Measurements from ENCODE around the gene PTPN4. TPM values are rescaled to one million over a fixed set of nuclear protein-coding genes. Genes with fewer than 3 reads are reported as not detected.

PTPN4 gene, protein sequence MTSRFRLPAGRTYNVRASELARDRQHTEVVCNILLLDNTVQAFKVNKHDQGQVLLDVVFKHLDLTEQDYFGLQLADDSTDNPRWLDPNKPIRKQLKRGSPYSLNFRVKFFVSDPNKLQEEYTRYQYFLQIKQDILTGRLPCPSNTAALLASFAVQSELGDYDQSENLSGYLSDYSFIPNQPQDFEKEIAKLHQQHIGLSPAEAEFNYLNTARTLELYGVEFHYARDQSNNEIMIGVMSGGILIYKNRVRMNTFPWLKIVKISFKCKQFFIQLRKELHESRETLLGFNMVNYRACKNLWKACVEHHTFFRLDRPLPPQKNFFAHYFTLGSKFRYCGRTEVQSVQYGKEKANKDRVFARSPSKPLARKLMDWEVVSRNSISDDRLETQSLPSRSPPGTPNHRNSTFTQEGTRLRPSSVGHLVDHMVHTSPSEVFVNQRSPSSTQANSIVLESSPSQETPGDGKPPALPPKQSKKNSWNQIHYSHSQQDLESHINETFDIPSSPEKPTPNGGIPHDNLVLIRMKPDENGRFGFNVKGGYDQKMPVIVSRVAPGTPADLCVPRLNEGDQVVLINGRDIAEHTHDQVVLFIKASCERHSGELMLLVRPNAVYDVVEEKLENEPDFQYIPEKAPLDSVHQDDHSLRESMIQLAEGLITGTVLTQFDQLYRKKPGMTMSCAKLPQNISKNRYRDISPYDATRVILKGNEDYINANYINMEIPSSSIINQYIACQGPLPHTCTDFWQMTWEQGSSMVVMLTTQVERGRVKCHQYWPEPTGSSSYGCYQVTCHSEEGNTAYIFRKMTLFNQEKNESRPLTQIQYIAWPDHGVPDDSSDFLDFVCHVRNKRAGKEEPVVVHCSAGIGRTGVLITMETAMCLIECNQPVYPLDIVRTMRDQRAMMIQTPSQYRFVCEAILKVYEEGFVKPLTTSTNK
- 17.1 TPM for polyA plus RNA-seq (2013)

DNA sequence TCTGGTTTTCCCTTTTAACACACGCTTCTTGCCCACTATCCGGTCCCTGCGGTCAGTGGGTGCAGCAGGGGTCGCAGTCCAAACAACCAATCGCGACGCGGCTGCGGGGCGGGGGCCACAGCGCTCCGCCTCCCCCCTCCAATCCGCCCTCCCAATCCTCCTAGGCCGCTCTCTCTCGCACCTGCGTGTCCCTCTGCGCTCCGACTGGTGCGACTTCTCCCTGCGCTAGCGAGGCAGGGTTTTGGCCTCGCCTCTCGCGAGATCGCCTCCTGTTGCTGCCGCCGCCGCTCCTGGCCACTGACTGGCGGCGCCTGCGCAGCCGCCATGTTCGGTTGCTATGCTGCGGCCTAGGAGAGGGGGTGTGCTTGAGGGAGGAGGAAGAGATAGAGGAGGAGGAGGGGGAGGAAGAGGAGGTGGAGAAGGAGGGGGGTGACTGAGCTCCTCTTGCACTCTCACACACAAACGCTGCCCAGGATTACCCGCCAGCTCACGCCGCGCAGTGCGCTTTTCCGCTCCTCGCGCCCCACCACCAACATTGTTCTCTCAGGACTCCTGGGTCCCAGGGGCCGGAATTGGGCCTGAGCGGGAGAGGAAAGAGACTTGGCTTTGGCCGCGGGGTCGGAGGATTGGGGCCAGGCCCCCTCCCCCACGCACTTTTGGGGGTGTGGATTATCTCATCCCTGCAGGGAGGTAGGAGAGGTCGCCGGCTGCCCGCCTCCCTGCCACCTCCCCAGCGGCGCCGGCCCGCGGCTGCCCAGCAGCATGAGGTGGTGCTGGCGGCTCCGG is at the start of gene PTPN4:
PTPN4 (plus strand) TSS at position 472 of the 786 bp plus-strand sequence. CDS start 49,932 bp downstream, outside the sequence.
- POLR2A ChIA-PET: no interaction called here
- Histone ChIP-seq H3K27ac (ENCODE audit: insufficient read depth in 1 of 2, low read depth in 1 of 2, low read length in 2 of 2, poor library complexity in 1 of 2, severe bottlenecking in 2 of 2) (peak within 1 kb of the TSS; percentile 83 to 90), H3K4me3 (ENCODE audit: control insufficient read depth in 1 of 7, extremely low read depth in 1 of 7, insufficient read depth in 4 of 7, low read depth in 2 of 7, low read length in 6 of 7) (peak within 1 kb of the TSS; percentile 66 to 97 (median 91)), H3K9me3 (ENCODE audit: control extremely low read depth in 1 of 5, control insufficient read depth in 4 of 5, insufficient read depth in 2 of 5, low read depth in 1 of 5, low read length in 4 of 5) (no peaks in the 10 kb centered on the region), H3K4me1 (ENCODE audit: control extremely low read depth in 1 of 4, control insufficient read depth in 4 of 4, insufficient read depth in 4 of 4, low read length in 3 of 4) (peaks cover 12 to 38% (median 22%) of the 10 kb centered on the region in 4 experiments), H3K36me3 (ENCODE audit: control insufficient read depth in 4 of 4, insufficient read depth in 4 of 4, low read length in 3 of 4) (no peaks in the 10 kb centered on the region), H3K27me3 (replicated peaks in 2 of 5; ENCODE audit: control insufficient read depth in 4 of 5, insufficient read depth in 5 of 5, low read length in 4 of 5) (no peaks in the 10 kb centered on the region)
- DNase-seq: peak; percentile 99 to 100 (median 99)
- CTCF ChIA-PET: interaction anchor here (0.6 to 7.6 kb wide), 2 partner anchors 62 to 400 kb away, joined by 3 to 98 read pairs; no protein-coding TSS in a partner anchor
- whole genome bisulfite sequencing (ENCODE audit: insufficient coverage): 0% methylated on average over 45 of the region's 59 CpGs

DNA sequence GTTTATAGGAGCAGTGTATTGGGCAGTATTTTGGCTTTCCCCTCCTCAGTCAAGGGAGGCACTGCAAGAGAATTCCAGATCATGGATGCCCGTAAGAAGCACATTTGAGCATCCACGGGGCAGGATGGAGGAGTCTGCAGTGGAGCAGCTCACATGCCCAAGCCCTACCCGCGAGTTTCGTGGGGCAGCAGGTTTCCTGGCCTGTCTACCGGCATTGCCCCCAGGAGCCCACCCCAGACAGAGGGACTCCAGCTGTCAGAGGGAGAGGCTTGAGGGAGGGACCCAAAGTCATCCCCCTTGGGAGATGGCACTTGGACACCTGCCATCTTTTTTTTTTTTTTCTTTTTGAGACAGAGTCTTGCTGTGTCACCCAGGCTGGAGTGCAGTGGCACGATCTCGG is 49.4 kb upstream of the PTPN4 start:
- 94% methylated on average over 6 of the region's 8 CpGs for WGBS (ENCODE audit: insufficient coverage)
- peaks cover 0 to 5% (median 0%) of the 10 kb centered on the region in 5 experiments for H3K27me3 ChIP-seq (replicated peaks in 2 of 5; ENCODE audit: control insufficient read depth in 4 of 5, insufficient read depth in 5 of 5, low read length in 4 of 5)
- peaks cover 0 to 3% (median 0%) of the 10 kb centered on the region in 5 experiments for H3K9me3 ChIP-seq (ENCODE audit: control extremely low read depth in 1 of 5, control insufficient read depth in 4 of 5, insufficient read depth in 2 of 5, low read depth in 1 of 5, low read length in 4 of 5)
- ChIA-PET CTCF (no interaction called here), POLR2A (no interaction called here)
- no peaks in the 10 kb centered on the region for H3K36me3 ChIP-seq (ENCODE audit: control insufficient read depth in 4 of 4, insufficient read depth in 4 of 4, low read length in 3 of 4)
- H3K4me1 ChIP-seq (ENCODE audit: control extremely low read depth in 1 of 4, control insufficient read depth in 4 of 4, insufficient read depth in 4 of 4, low read length in 3 of 4): peaks cover 0 to 3% (median under 1%) of the 10 kb centered on the region in 4 experiments
- no peak for DNase-seq
- no peak overlapping the region for H3K4me3 ChIP-seq (ENCODE audit: control insufficient read depth in 1 of 7, extremely low read depth in 1 of 7, insufficient read depth in 4 of 7, low read depth in 2 of 7, low read length in 6 of 7)
- H3K27ac ChIP-seq (ENCODE audit: insufficient read depth in 1 of 2, low read depth in 1 of 2, low read length in 2 of 2, poor library complexity in 1 of 2, severe bottlenecking in 2 of 2): no peak overlapping the region

DNA sequence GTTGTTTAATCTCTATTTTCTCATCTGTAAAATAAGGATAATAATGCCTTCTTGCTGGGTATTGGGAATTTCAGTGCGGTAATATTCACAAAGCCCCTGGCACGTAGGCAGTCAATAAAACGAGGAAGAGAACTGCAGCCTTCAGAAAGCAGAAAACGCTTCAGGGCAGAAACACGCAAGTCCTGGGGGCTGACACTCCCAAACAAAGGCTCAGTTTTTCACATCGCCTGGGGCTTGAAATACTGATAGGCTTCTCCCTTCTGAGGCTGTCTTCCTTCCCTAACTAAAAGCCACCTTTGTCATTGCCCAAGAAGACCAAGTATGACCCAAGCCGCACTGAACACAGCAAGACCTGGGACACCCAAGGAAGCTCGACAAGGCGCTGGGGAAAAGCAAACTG is 48.4 kb upstream of the PTPN4 start:
- ChIA-PET CTCF (interaction anchor here (0.7 kb wide), 1 partner anchor 42 kb away, joined by 3 read pairs; no protein-coding TSS in a partner anchor), POLR2A (no interaction called here)
- no peak for DNase-seq
- H3K4me1 ChIP-seq (ENCODE audit: control extremely low read depth in 1 of 4, control insufficient read depth in 4 of 4, insufficient read depth in 4 of 4, low read length in 3 of 4): peaks cover 0 to under 1% (median 0%) of the 10 kb centered on the region in 4 experiments
- H3K9me3 ChIP-seq (ENCODE audit: control extremely low read depth in 1 of 5, control insufficient read depth in 4 of 5, insufficient read depth in 2 of 5, low read depth in 1 of 5, low read length in 4 of 5): no peaks in the 10 kb centered on the region
- H3K27ac ChIP-seq (ENCODE audit: insufficient read depth in 1 of 2, low read depth in 1 of 2, low read length in 2 of 2, poor library complexity in 1 of 2, severe bottlenecking in 2 of 2): no peak overlapping the region
- no peaks in the 10 kb centered on the region for H3K36me3 ChIP-seq (ENCODE audit: control insufficient read depth in 4 of 4, insufficient read depth in 4 of 4, low read length in 3 of 4)
- H3K27me3 ChIP-seq (replicated peaks in 2 of 5; ENCODE audit: control insufficient read depth in 4 of 5, insufficient read depth in 5 of 5, low read length in 4 of 5): peaks cover 0 to 9% (median 0%) of the 10 kb centered on the region in 5 experiments
- WGBS (ENCODE audit: insufficient coverage): 98% methylated on average over 8 of the region's 9 CpGs
- no peak overlapping the region for H3K4me3 ChIP-seq (ENCODE audit: control insufficient read depth in 1 of 7, extremely low read depth in 1 of 7, insufficient read depth in 4 of 7, low read depth in 2 of 7, low read length in 6 of 7)

DNA sequence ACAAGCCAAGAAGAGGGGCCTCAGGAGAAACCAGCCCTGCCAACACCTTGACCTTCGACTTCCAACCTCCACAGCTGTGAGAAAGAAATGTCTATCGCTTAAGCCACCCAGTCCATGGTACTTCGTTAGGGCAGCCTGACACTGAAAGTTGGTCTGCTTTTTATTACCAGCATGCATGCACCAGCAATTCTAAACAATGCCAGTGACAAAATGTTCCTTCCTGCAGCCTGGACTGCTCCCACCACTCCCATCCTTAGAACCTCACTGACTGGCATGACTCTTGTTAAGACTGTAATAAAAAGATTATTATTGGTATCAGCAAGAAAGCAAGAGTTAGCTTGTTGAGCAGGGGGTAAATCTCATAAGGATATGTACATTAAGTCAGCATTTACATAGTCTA is 47.2 kb upstream of the PTPN4 start:
- ChIA-PET CTCF (interaction anchor here (1.2 to 1.3 kb wide), 2 partner anchors 8 to 9 kb away, joined by 3 to 5 read pairs; no protein-coding TSS in a partner anchor), POLR2A (no interaction called here)
- Histone ChIP-seq H3K4me1 (ENCODE audit: control extremely low read depth in 1 of 4, control insufficient read depth in 4 of 4, insufficient read depth in 4 of 4, low read length in 3 of 4) (no peaks in the 10 kb centered on the region), H3K4me3 (ENCODE audit: control insufficient read depth in 1 of 7, extremely low read depth in 1 of 7, insufficient read depth in 4 of 7, low read depth in 2 of 7, low read length in 6 of 7) (no peak overlapping the region), H3K27me3 (replicated peaks in 2 of 5; ENCODE audit: control insufficient read depth in 4 of 5, insufficient read depth in 5 of 5, low read length in 4 of 5) (peaks cover 0 to 9% (median 0%) of the 10 kb centered on the region in 5 experiments), H3K36me3 (ENCODE audit: control insufficient read depth in 4 of 4, insufficient read depth in 4 of 4, low read length in 3 of 4) (no peaks in the 10 kb centered on the region), H3K27ac (ENCODE audit: insufficient read depth in 1 of 2, low read depth in 1 of 2, low read length in 2 of 2, poor library complexity in 1 of 2, severe bottlenecking in 2 of 2) (no peak overlapping the region), H3K9me3 (ENCODE audit: control extremely low read depth in 1 of 5, control insufficient read depth in 4 of 5, insufficient read depth in 2 of 5, low read depth in 1 of 5, low read length in 4 of 5) (no peaks in the 10 kb centered on the region)
- 100% methylated on average over 3 of the region's 3 CpGs for WGBS (ENCODE audit: insufficient coverage)
- DNase-seq: no peak

DNA sequence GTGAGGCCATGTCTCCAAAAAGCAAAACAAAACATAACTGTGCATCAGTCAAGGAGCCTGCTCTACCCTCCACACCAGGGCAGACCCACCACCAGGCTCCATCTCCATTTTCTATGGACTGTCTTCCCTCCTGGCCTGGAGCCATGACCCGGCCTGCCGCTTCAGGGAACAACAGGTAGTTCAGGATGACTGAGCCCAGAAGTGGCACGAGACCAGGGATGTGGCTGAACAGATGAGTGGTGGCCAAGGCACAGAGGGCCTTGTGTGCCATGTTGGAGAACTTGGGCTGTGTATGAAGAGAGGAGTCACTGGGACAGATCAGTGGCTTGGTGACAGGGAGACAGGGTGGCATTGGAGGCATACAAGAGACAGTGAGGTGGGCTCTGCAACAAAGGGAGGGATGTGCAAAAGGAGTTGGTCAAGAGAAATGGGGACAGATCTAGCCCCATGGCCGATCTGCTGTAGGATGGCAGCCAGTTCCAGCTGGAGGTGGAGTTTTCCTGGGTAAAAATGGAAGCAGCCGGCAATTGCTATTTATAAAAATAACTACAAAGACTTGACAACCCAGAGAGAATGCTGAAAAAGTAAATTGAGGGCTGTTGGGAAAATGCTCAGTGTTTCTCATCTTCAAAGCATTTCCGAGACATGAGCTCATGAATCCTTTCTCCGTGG is 45.8 kb upstream of the PTPN4 start:
- no peak overlapping the region for H3K4me3 ChIP-seq (ENCODE audit: control insufficient read depth in 1 of 7, extremely low read depth in 1 of 7, insufficient read depth in 4 of 7, low read depth in 2 of 7, low read length in 6 of 7)
- WGBS (ENCODE audit: insufficient coverage): 100% methylated on average over 5 of the region's 7 CpGs
- no peak for DNase-seq
- no peaks in the 10 kb centered on the region for H3K4me1 ChIP-seq (ENCODE audit: control extremely low read depth in 1 of 4, control insufficient read depth in 4 of 4, insufficient read depth in 4 of 4, low read length in 3 of 4)
- no peaks in the 10 kb centered on the region for H3K9me3 ChIP-seq (ENCODE audit: control extremely low read depth in 1 of 5, control insufficient read depth in 4 of 5, insufficient read depth in 2 of 5, low read depth in 1 of 5, low read length in 4 of 5)
- no peaks in the 10 kb centered on the region for H3K36me3 ChIP-seq (ENCODE audit: control insufficient read depth in 4 of 4, insufficient read depth in 4 of 4, low read length in 3 of 4)
- peaks cover 0 to 11% (median 0%) of the 10 kb centered on the region in 5 experiments for H3K27me3 ChIP-seq (replicated peaks in 2 of 5; ENCODE audit: control insufficient read depth in 4 of 5, insufficient read depth in 5 of 5, low read length in 4 of 5)
- no peak overlapping the region for H3K27ac ChIP-seq (ENCODE audit: insufficient read depth in 1 of 2, low read depth in 1 of 2, low read length in 2 of 2, poor library complexity in 1 of 2, severe bottlenecking in 2 of 2)
- ChIA-PET POLR2A (no interaction called here), CTCF (interaction anchor here (0.8 to 2.0 kb wide), 4 partner anchors 9 to 112 kb away, joined by 3 to 4 read pairs (median 3); no protein-coding TSS in a partner anchor)
